ENCODE results near the gene ZFP36L2. TPM values are rescaled to one million over a fixed set of nuclear protein-coding genes. Genes with fewer than 3 reads are reported as not detected.

The ZFP36L2 gene
- total RNA-seq, 1 donor from 2014 or later = 206 TPM

GRCh38 chr2:43250015-43250414, 23.6 kb upstream of the ZFP36L2 start:
- Histone ChIP-seq H3K36me3 (no peaks in the 10 kb centered on the region), H3K9me3 (no peaks in the 10 kb centered on the region), H3K27me3 (no peaks in the 10 kb centered on the region), H3K27ac (peak overlapping the region; percentile 94), H3K4me3 (no peak overlapping the region), H3K4me1 (peaks cover 23% of the 10 kb centered on the region)
- no peak for TF ChIP-seq POLR2AphosphoS5 (IDR thresholded peaks at IDR 0.05; ENCODE audit: insufficient read depth in 1 of 2, low read depth in 1 of 2)
- TF ChIP-seq CTCF (IDR thresholded peaks at IDR 0.05) = no peak
- intact Hi-C loops (cut with DNase I) = no loop called here
- no peak for DNase-seq (ENCODE audit: extremely low spot score in 2 of 2)

- intact Hi-C loops (cut with DNase I) = no loop called here
- H3K4me1 ChIP-seq = peaks cover 22% of the 10 kb centered on the region
- no peak for TF ChIP-seq CTCF (IDR thresholded peaks at IDR 0.05)
- no peak for TF ChIP-seq POLR2A (IDR thresholded peaks at IDR 0.05)
- no peak for TF ChIP-seq POLR2AphosphoS5 (IDR thresholded peaks at IDR 0.05; ENCODE audit: insufficient read depth in 1 of 2, low read depth in 1 of 2)
- peaks cover 0 to 6% of the 10 kb centered on the region in 2 donors for H3K36me3 ChIP-seq
- DNase-seq (ENCODE audit: extremely low spot score in 2 of 2) = no peak
- H3K9me3 ChIP-seq = no peaks in the 10 kb centered on the region
- no peaks in the 10 kb centered on the region for H3K27me3 ChIP-seq
- no peak overlapping the region for H3K4me3 ChIP-seq
- peak overlapping the region; percentile 94 for H3K27ac ChIP-seq
These were observed 22.2 kb upstream of the ZFP36L2 start for GRCh38 chr2:43248621-43249020.

GRCh38 chr2:43246641-43247040, 20.2 kb upstream of the ZFP36L2 start:
- intact Hi-C loops (cut with DNase I) = no loop called here
- no peak for TF ChIP-seq CTCF (IDR thresholded peaks at IDR 0.05)
- TF ChIP-seq POLR2AphosphoS5 (IDR thresholded peaks at IDR 0.05; ENCODE audit: insufficient read depth in 1 of 2, low read depth in 1 of 2) = no peak
- no peak for TF ChIP-seq POLR2A (IDR thresholded peaks at IDR 0.05)
- no peak overlapping the region for H3K27ac ChIP-seq

GRCh38 chr2:43241558-43241957, 15.2 kb upstream of the ZFP36L2 start:
- H3K27ac ChIP-seq = no peak overlapping the region
- peaks cover 0 to 6% of the 10 kb centered on the region in 2 donors for H3K36me3 ChIP-seq
- TF ChIP-seq POLR2A (IDR thresholded peaks at IDR 0.05) = no peak
- no peak for TF ChIP-seq CTCF (IDR thresholded peaks at IDR 0.05)
- TF ChIP-seq POLR2AphosphoS5 (IDR thresholded peaks at IDR 0.05; ENCODE audit: insufficient read depth in 1 of 2, low read depth in 1 of 2) = no peak
- H3K27me3 ChIP-seq = no peaks in the 10 kb centered on the region
- DNase-seq (ENCODE audit: extremely low spot score in 2 of 2) = no peak
- H3K4me1 ChIP-seq = peaks cover 8% of the 10 kb centered on the region
- no peak overlapping the region for H3K4me3 ChIP-seq
- H3K9me3 ChIP-seq = no peaks in the 10 kb centered on the region
- intact Hi-C loops (cut with DNase I) = no loop called here

More at GRCh38 chr2:43246641-43247040, 20.2 kb upstream of the ZFP36L2 start:
- Histone ChIP-seq H3K4me3 (no peak overlapping the region), H3K9me3 (no peaks in the 10 kb centered on the region), H3K36me3 (peaks cover 0 to 6% of the 10 kb centered on the region in 2 donors), H3K4me1 (peaks cover 18% of the 10 kb centered on the region), H3K27me3 (no peaks in the 10 kb centered on the region)
- DNase-seq (ENCODE audit: extremely low spot score in 2 of 2) = no peak

GRCh38 chr2:43240766-43241150, 14.4 kb upstream of the ZFP36L2 start:
- H3K27ac ChIP-seq = no peak overlapping the region
- peaks cover 0 to 6% of the 10 kb centered on the region in 2 donors for H3K36me3 ChIP-seq
- peaks cover 8% of the 10 kb centered on the region for H3K4me1 ChIP-seq
- DNase-seq (ENCODE audit: extremely low spot score in 2 of 2) = no peak
- no peaks in the 10 kb centered on the region for H3K27me3 ChIP-seq
- TF ChIP-seq POLR2AphosphoS5 (IDR thresholded peaks at IDR 0.05; ENCODE audit: insufficient read depth in 1 of 2, low read depth in 1 of 2) = no peak
- TF ChIP-seq POLR2A (IDR thresholded peaks at IDR 0.05) = no peak
- no peak for TF ChIP-seq CTCF (IDR thresholded peaks at IDR 0.05)
- no peaks in the 10 kb centered on the region for H3K9me3 ChIP-seq
- H3K4me3 ChIP-seq = no peak overlapping the region
- intact Hi-C loops (cut with DNase I) = no loop called here

Data from vagina (tissue), 2 donors.